Stimulated activated naive B cell treated with anti-CD40 and anti-IgM and Interleukin-4, amounts not matched to agents 10 μg/mL and 1 μg/mL and 100 μg/mL, for 72 hours (primary cell): ENCODE measurements around the gene YAP1.
"Not testable (repeated sequence)": the region's sequence is repeated elsewhere in the genome, so short reads cannot be mapped to it uniquely, and the experiment has no call there.

Experiments used
- ATAC-seq, 2 donors: fragments of 150-1000 bp; cut with Tn5 transposase; replicated peaks; 2 replicates each; pipeline ENCODE4 v1.10.0; 2021; ENCODE audit warnings: moderate library complexity in 1 of 2
- DNase-seq: peaks from one replicate; pipeline ENCODE4 v3.0.0; 2021
- H3K27ac Mint-ChIP-seq: one replicate; pipeline ENCODE4 v1.8.0; 2022; ENCODE audit warnings: mild to moderate bottlenecking, mixed read lengths
- H3K27me3 Mint-ChIP-seq, 2 donors: one replicate each; pipeline ENCODE4 v1.8.0; 2022; ENCODE audit warnings: mixed read lengths in 2 of 2
- H3K36me3 Mint-ChIP-seq, 2 donors: one replicate each; pipeline ENCODE4 v1.8.0; 2022; ENCODE audit warnings: mixed read lengths in 2 of 2, mild to moderate bottlenecking in 1 of 2
- H3K4me1 Mint-ChIP-seq, 2 donors: one replicate each; pipeline ENCODE4 v1.8.0; 2022; ENCODE audit warnings: mixed read lengths in 2 of 2, mild to moderate bottlenecking in 1 of 2
- H3K4me3 Mint-ChIP-seq, 2 donors: one replicate each; pipeline ENCODE4 v1.8.0; 2022; ENCODE audit warnings: mild to moderate bottlenecking in 2 of 2, mixed read lengths in 2 of 2, moderate library complexity in 1 of 2
- H3K9me3 Mint-ChIP-seq, 2 donors: one replicate each; pipeline ENCODE4 v1.8.0; 2022; ENCODE audit warnings: mixed read lengths in 2 of 2, mild to moderate bottlenecking in 1 of 2

The YAP1 gene

GRCh38 chr11:102191832-102192231, 81.6 kb downstream of the YAP1 start:
- H3K4me1 Mint-ChIP-seq, result no peaks in the 10 kb centered on the region
- ATAC-seq, result no peak
- peaks cover 15 to 17% of the 10 kb centered on the region in 2 donors for H3K27me3 Mint-ChIP-seq
- no peaks in the 10 kb centered on the region for H3K36me3 Mint-ChIP-seq
- H3K9me3 Mint-ChIP-seq, result peaks cover 0 to 7% of the 10 kb centered on the region in 2 donors
- no peak for DNase-seq
- H3K4me3 Mint-ChIP-seq, result no peak overlapping the region
- H3K27ac Mint-ChIP-seq, result no peak overlapping the region

DNA sequence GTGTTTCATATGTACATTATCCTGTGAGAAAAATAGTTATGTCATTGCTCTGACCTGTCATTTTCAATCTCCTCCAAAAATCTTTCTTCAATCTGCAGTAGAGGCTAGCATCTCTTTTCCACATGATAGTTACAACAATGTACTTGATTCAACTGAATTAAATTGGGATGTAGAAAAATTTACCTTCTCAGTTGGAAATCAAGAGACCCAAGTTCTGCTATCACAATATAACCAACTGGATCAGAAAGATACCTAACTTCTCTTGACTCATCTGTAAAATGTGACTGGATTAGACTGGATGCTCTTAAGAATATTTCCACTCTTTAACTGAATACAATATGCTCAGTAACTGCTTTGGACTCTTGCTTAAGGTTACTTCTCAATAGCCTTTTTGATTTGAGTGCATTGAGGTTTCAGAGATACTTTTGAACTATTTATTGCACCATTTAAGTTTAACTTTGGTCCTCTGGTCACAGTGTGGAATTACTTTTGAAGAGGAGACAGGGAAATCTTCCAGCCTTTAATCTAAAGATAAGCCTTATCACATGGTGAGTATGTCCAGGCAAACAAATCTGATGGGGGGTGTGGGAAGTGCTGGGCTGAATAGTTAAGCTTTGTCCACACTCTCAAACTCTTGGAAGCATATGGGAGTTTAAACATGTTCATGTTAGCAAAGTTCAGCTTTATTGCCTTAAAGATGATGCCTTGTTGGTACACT, 82.3 kb downstream of the YAP1 start:
- H3K36me3 Mint-ChIP-seq, result no peaks in the 10 kb centered on the region
- no peak overlapping the region for H3K4me3 Mint-ChIP-seq
- no peak for ATAC-seq
- no peaks in the 10 kb centered on the region for H3K4me1 Mint-ChIP-seq
- H3K27me3 Mint-ChIP-seq, result peaks cover 8 to 11% of the 10 kb centered on the region in 2 donors
- H3K9me3 Mint-ChIP-seq, result peaks cover 0 to 7% of the 10 kb centered on the region in 2 donors
- no peak for DNase-seq
- no peak overlapping the region for H3K27ac Mint-ChIP-seq

DNA sequence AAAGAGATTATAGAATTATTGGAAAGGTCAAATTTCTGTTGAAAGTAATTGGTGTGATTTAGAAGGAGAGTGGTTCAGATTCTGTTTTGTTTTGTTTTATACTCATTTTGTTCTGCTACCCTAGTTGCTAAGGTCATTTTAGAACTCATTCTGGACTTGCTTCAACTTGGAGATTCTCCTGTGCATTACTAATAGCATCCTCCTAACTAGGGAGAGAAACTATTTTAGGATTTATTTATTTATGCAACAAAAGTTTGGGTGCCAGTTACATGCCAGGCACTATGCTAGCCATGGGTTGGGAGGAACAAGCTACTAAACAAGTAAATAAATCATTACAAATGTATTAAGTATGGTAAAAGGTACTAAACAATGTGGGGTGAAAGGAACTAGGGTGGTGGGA, 84.0 kb downstream of the YAP1 start:
- H3K27me3 Mint-ChIP-seq, result peaks cover 8 to 19% of the 10 kb centered on the region in 2 donors
- H3K36me3 Mint-ChIP-seq, result no peaks in the 10 kb centered on the region
- no peaks in the 10 kb centered on the region for H3K4me1 Mint-ChIP-seq
- ATAC-seq (no peak), DNase-seq (no peak)
- peaks cover 0 to 7% of the 10 kb centered on the region in 2 donors for H3K9me3 Mint-ChIP-seq
- H3K27ac Mint-ChIP-seq, result no peak overlapping the region
- no peak overlapping the region for H3K4me3 Mint-ChIP-seq

- H3K36me3 Mint-ChIP-seq, result no peaks in the 10 kb centered on the region
- no peak overlapping the region for H3K4me3 Mint-ChIP-seq
- peaks cover 8 to 19% of the 10 kb centered on the region in 2 donors for H3K27me3 Mint-ChIP-seq
- DNase-seq, result no peak
- no peaks in the 10 kb centered on the region for H3K4me1 Mint-ChIP-seq
- ATAC-seq, result no peak
- peaks cover 0 to 7% of the 10 kb centered on the region in 2 donors for H3K9me3 Mint-ChIP-seq
- no peak overlapping the region for H3K27ac Mint-ChIP-seq
Observed at GRCh38 chr11:102194990-102195389, 84.7 kb downstream of the YAP1 start.

DNA sequence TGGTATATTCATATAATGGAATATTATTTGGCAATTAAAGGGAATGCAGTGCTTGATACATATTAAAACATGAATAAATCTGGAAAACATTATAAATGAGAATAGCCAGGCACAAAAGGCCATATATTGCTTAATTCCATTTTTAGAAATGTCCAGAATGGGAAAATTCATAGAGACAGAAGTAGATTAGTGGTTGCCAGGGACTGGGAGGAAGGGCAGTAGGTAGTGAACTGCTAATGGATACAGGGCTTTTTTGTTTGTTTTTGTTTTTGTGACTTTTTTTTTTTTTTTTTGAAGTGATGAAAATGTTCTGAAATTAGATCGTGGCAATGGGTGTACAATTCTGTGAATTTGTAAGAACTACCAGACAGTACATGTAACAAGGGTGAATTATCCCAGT, 86.1 kb downstream of the YAP1 start:
- no peaks in the 10 kb centered on the region for H3K36me3 Mint-ChIP-seq
- peaks cover 8 to 25% of the 10 kb centered on the region in 2 donors for H3K27me3 Mint-ChIP-seq
- no peak overlapping the region for H3K4me3 Mint-ChIP-seq
- H3K27ac Mint-ChIP-seq, result no peak overlapping the region
- H3K4me1 Mint-ChIP-seq, result no peaks in the 10 kb centered on the region
- peaks cover 0 to 7% of the 10 kb centered on the region in 2 donors for H3K9me3 Mint-ChIP-seq
- no peak for ATAC-seq
- DNase-seq, result no peak

- no peaks in the 10 kb centered on the region for H3K36me3 Mint-ChIP-seq
- H3K27ac Mint-ChIP-seq, result no peak overlapping the region
- H3K27me3 Mint-ChIP-seq, result peaks cover 8 to 25% of the 10 kb centered on the region in 2 donors
- H3K4me1 Mint-ChIP-seq, result no peaks in the 10 kb centered on the region
- no peak for ATAC-seq
- no peak overlapping the region for H3K4me3 Mint-ChIP-seq
- peaks cover 0 to 7% of the 10 kb centered on the region in 2 donors for H3K9me3 Mint-ChIP-seq
- no peak for DNase-seq
Observed at GRCh38 chr11:102196816-102197215, 86.6 kb downstream of the YAP1 start.

- Mint-ChIP-seq H3K27me3 (peaks cover 0 to 25% of the 10 kb centered on the region in 2 donors), H3K9me3 (peaks cover 0 to 7% of the 10 kb centered on the region in 2 donors), H3K4me3 (no peak overlapping the region), H3K27ac (no peak overlapping the region), H3K4me1 (no peaks in the 10 kb centered on the region), H3K36me3 (no peaks in the 10 kb centered on the region)
- DNase-seq (no peak), ATAC-seq (no peak)
Observed at GRCh38 chr11:102197670-102198139, 87.5 kb downstream of the YAP1 start.

- Mint-ChIP-seq H3K36me3 (no peaks in the 10 kb centered on the region), H3K4me1 (no peaks in the 10 kb centered on the region), H3K27me3 (peaks cover 7 to 25% of the 10 kb centered on the region in 2 donors), H3K4me3 (no peak overlapping the region), H3K9me3 (peaks cover 0 to 7% of the 10 kb centered on the region in 2 donors), H3K27ac (no peak overlapping the region)
- DNase-seq, result no peak
- no peak for ATAC-seq
Observed at GRCh38 chr11:102199673-102200072, 89.4 kb downstream of the YAP1 start.

GRCh38 chr11:102200325-102200724, 90.1 kb downstream of the YAP1 start:
- ATAC-seq, H3K4me3 Mint-ChIP-seq, DNase-seq, H3K4me1 Mint-ChIP-seq, H3K36me3 Mint-ChIP-seq, H3K27ac Mint-ChIP-seq, H3K9me3 Mint-ChIP-seq: not testable (repeated sequence)
- peaks cover 7 to 23% of the 10 kb centered on the region in 2 donors for H3K27me3 Mint-ChIP-seq

DNA sequence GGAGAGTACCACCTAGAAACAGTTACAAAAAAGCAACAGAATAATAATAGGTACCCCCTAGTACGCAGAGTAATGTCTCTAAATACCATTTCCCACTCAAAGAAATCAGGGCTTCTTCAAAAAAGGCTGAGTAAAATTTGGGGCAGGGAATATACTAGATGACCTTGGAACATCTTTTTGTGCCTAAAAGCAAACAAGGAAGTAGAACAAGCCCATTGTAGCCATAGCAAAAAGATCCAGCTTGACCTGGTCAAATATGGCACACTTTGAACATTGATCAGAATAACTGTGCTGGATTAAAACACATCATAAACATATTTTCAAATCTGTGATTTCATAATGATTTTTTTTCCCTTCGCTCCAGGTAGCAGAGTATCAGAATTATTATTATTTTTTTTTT, 91.5 kb downstream of the YAP1 start:
- ATAC-seq (no peak), DNase-seq (no peak)
- Mint-ChIP-seq H3K4me3 (no peak overlapping the region), H3K4me1 (no peaks in the 10 kb centered on the region), H3K27me3 (peaks cover 10 to 23% of the 10 kb centered on the region in 2 donors), H3K27ac (no peak overlapping the region), H3K9me3 (no peaks in the 10 kb centered on the region), H3K36me3 (no peaks in the 10 kb centered on the region)

DNA sequence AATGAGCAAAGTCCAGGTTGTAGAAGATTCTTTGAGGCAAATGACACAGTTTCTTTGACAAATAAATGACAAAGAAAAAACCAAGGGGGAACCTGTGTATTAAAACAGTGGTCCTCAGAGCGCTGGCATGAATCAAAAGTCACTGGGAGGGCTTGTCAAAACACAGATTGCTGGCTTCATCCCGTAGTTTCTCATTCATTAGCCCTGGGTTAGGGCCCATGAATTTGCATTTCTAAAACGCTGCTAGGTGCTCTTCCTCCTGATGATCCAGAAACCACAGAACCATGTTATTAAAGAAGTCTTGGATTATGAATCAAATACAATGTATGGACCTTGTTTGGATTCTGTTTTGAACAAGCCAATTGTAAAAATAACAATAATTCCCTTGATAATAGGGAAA, 92.7 kb downstream of the YAP1 start:
- H3K27ac Mint-ChIP-seq, result no peak overlapping the region
- DNase-seq (no peak), ATAC-seq (no peak)
- H3K27me3 Mint-ChIP-seq, result peaks cover 15 to 28% of the 10 kb centered on the region in 2 donors
- H3K36me3 Mint-ChIP-seq, result no peaks in the 10 kb centered on the region
- no peaks in the 10 kb centered on the region for H3K9me3 Mint-ChIP-seq
- H3K4me3 Mint-ChIP-seq, result no peak overlapping the region
- H3K4me1 Mint-ChIP-seq, result no peaks in the 10 kb centered on the region

DNA sequence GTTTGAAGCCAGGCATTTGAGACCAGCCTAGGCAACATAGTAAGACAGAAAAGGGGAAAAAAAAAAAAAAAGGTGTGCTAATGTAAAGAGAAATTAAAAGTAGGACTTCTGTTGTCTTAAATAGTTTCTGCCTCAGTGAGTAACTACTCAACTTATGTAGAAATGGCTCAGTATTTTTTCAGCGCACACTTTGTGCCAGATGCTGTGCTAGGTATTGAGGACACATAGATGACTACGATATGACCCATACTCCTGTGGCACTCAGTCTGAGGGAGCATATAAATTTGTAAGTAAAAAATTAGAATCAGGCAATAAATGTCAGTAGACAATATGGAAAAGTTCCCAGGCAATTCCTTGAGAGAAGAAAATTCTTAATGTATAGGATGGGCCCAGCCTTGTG, 93.9 kb downstream of the YAP1 start:
- Mint-ChIP-seq H3K27ac (no peak overlapping the region), H3K27me3 (peaks cover 15 to 22% of the 10 kb centered on the region in 2 donors), H3K9me3 (no peaks in the 10 kb centered on the region), H3K4me3 (no peak overlapping the region), H3K36me3 (no peaks in the 10 kb centered on the region), H3K4me1 (no peaks in the 10 kb centered on the region)
- no peak for DNase-seq
- no peak for ATAC-seq

GRCh38 chr11:102205805-102206204, 95.6 kb downstream of the YAP1 start:
- H3K27me3 Mint-ChIP-seq, result peaks cover 15 to 33% of the 10 kb centered on the region in 2 donors
- ATAC-seq (no peak), DNase-seq (no peak)
- H3K4me1 Mint-ChIP-seq, result no peaks in the 10 kb centered on the region
- no peaks in the 10 kb centered on the region for H3K36me3 Mint-ChIP-seq
- no peak overlapping the region for H3K27ac Mint-ChIP-seq
- H3K9me3 Mint-ChIP-seq, result no peaks in the 10 kb centered on the region
- no peak overlapping the region for H3K4me3 Mint-ChIP-seq

DNA sequence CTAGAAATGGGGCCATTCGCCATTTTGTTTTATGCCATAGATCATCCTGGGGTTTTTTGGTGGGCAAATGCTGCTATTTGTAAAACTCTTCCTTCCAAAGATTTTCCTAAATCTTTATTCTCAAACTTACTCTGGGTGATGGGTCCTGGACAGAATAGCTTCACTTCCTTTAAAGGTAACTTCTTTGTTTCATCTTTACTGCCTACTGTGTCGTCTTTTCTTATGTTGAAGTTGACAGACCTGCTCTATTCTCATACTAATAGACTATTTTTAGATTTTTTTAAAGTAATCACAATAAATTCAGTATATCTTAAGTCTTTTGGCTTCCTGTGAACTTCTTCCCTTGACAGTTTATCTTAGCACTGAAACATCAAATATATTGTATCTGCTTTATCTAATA, 98.6 kb downstream of the YAP1 start:
- Mint-ChIP-seq H3K4me3 (no peak overlapping the region), H3K27me3 (peaks cover 16 to 44% of the 10 kb centered on the region in 2 donors), H3K27ac (no peak overlapping the region), H3K36me3 (no peaks in the 10 kb centered on the region), H3K9me3 (no peaks in the 10 kb centered on the region), H3K4me1 (no peaks in the 10 kb centered on the region)
- DNase-seq, result no peak
- ATAC-seq, result no peak

DNA sequence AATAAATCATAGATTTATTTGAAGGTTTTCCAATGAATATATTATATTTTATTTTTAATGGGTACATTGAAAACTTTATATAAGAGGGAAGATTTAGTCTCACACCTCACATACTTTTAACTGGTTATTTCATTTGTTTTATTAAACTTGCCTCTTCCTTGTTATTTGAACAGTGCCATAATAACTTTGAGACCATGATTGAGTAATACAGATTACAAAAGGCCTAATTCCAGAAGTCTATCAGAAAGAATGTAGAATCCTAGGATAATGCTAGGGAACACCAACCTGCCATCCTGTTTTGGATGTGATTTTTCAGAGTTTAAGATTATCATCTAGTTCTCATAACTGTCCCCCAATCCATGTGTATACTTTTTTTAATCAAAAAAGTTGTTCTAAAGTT, 104.4 kb downstream of the YAP1 start:
- no peak overlapping the region for H3K4me3 Mint-ChIP-seq
- no peaks in the 10 kb centered on the region for H3K36me3 Mint-ChIP-seq
- no peak for ATAC-seq

More for the DNA sequence above, 104.4 kb downstream of the YAP1 start:
- no peak for DNase-seq
- Mint-ChIP-seq H3K9me3 (no peaks in the 10 kb centered on the region), H3K4me1 (no peaks in the 10 kb centered on the region), H3K27me3 (peaks cover 19 to 39% of the 10 kb centered on the region in 2 donors), H3K27ac (no peak overlapping the region)
